HepG2 (cell line): ENCODE measurements around the gene POLR1G. TPM values are rescaled to one million over a fixed set of nuclear protein-coding genes. Genes with fewer than 3 reads are reported as not detected.
A peak's percentile ranks its signal among the peaks of the same experiment; 100 is the strongest.

Source experiments
- ATAC-seq: fragments of 200-7000 bp; cut with Tn5 transposase; 3 replicates; pipeline ENCODE4 v1.9.1; 2020; ENCODE audit warnings: mild to moderate bottlenecking, moderate library complexity
- BruUV-seq: library from RNA; stranded (reverse); fragments of 400-500 nt; replicated peaks from 2 replicates; lab custom pipeline; 2021; lab: Mats Ljungman, UMichigan
- CTCF ChIA-PET: fragments of 300-600 bp; formaldehyde crosslinking; extraction: SDS; loops from one replicate; lab custom pipeline; 2021; ENCODE audit warnings: low total read pairs, inconsistent platforms, low intra/inter-chr PET ratio; lab: Yijun Ruan, JAX
- POLR2A ChIA-PET: fragments of 350-600 bp; sonication (Branson Sonifier 250); formaldehyde crosslinking; loops from one replicate; lab custom pipeline; 2020; ENCODE audit warnings: antibody characterized with exemption, inconsistent platforms; lab: Yijun Ruan, JAX
- DNase-seq: peaks from one replicate; pipeline ENCODE4 v3.0.0-alpha.2; 2015; ENCODE audit warnings: low spot score
- FAIRE-seq: peaks from 3 replicates; lab custom pipeline; 2011; peaks lifted over from hg19 to GRCh38; lab: Jason Lieb, UNC
- H2AFZ ChIP-seq: one replicate; pipeline ENCODE4 v1.6.1; 2011; ENCODE audit warnings: low read length, inconsistent platforms
- H3K27ac ChIP-seq: fragments of 300-600 bp; 3 replicates; pipeline ENCODE4 v1.8.0; 2011; ENCODE audit warnings: mixed run types, mild to moderate bottlenecking, mixed read lengths, low read length, inconsistent platforms; ENCODE audit not compliant: insufficient read depth; ENCODE audit errors: extremely low read length
- H3K27me3 ChIP-seq, 2 experiments: fragments of 200-600 bp in 1 of 2; 2 replicates in 1 of 2; 3 replicates in 1 of 2; pipeline versions ENCODE4 v1.6.0 to v1.8.0; 2011; ENCODE audit warnings: low read length in 2 of 2, mild to moderate bottlenecking in 2 of 2, moderate library complexity in 2 of 2, inconsistent platforms in 1 of 2; ENCODE audit not compliant: insufficient read depth in 2 of 2, control insufficient read depth in 1 of 2
- H3K36me3 ChIP-seq, 2 experiments: fragments of 200-600 bp in 1 of 2; replicated peaks in 1 of 2; 2 replicates in 1 of 2; 3 replicates in 1 of 2; pipeline versions ENCODE4 v1.5.1 to v1.8.0; 2011; ENCODE audit warnings: low read length in 2 of 2, inconsistent platforms in 1 of 2; ENCODE audit not compliant: insufficient read depth in 2 of 2, control insufficient read depth in 1 of 2
- H3K4me1 ChIP-seq: 2 replicates; pipeline ENCODE4 v1.5.1; 2012; ENCODE audit warnings: low read length, inconsistent platforms; ENCODE audit not compliant: insufficient read depth
- H3K4me2 ChIP-seq: 2 replicates; pipeline ENCODE4 v1.6.0; 2011; ENCODE audit warnings: low read depth, low read length, inconsistent platforms
- H3K4me3 ChIP-seq, 3 experiments: fragments of 200-600 bp in 1 of 3; sonication (generic), shearing (Covaris generic) in 1 of 3; replicated peaks in 1 of 3; 2 replicates each; pipeline ENCODE4 v1.5.1; 2011 to 2016; ENCODE audit warnings: low read length in 3 of 3, inconsistent platforms in 2 of 3, low read depth in 2 of 3, mild to moderate bottlenecking in 2 of 3, control low read depth in 1 of 3, mixed read lengths in 1 of 3; ENCODE audit not compliant: insufficient read depth in 1 of 3
- H3K79me2 ChIP-seq: one replicate; pipeline ENCODE4 v1.6.1; 2011; ENCODE audit warnings: low read length, inconsistent platforms; ENCODE audit not compliant: insufficient read depth
- H3K9ac ChIP-seq: 2 replicates; pipeline ENCODE4 v1.6.0; 2011; ENCODE audit warnings: mild to moderate bottlenecking, low read depth, low read length, inconsistent platforms; ENCODE audit not compliant: insufficient read depth
- H3K9me3 ChIP-seq: 2 replicates; pipeline ENCODE4 v1.5.1; 2012; ENCODE audit warnings: mild to moderate bottlenecking, low read length
- H4K20me1 ChIP-seq: 2 replicates; pipeline ENCODE4 v1.6.0; 2011; ENCODE audit warnings: inconsistent platforms, mild to moderate bottlenecking, low read length, moderate library complexity; ENCODE audit not compliant: insufficient read depth
- BATF2 ChIP-seq: sonication (generic); formaldehyde crosslinking; IDR thresholded peaks from 2 replicates; pipeline ENCODE4 v1.8.0; 2022; ENCODE audit warnings: mild to moderate bottlenecking, missing genetic modification reagents, moderate library complexity
- DR1 ChIP-seq: sonication (generic); formaldehyde crosslinking; IDR thresholded peaks from 2 replicates; pipeline ENCODE4 v1.8.0; 2021; ENCODE audit warnings: mild to moderate bottlenecking, missing genetic modification reagents, inconsistent platforms
- EP300 ChIP-seq, 3 experiments: sonication (generic) in 1 of 3; formaldehyde crosslinking in 1 of 3; IDR thresholded peaks; 2 replicates each; pipeline versions ENCODE4 v1.5.1 to v1.6.1; 2011 to 2020; ENCODE audit warnings: low read depth in 2 of 3, low read length in 2 of 3, borderline replicate concordance in 1 of 3, improper control_type of control experiment in 1 of 3, mild to moderate bottlenecking in 1 of 3, missing genetic modification reagents in 1 of 3, moderate library complexity in 1 of 3
- ERF ChIP-seq: IDR thresholded peaks from 2 replicates; pipeline ENCODE4 v1.6.1; 2018; ENCODE audit warnings: missing biosample characterization, missing genetic modification reagents
- FOXJ3 ChIP-seq: sonication (generic); formaldehyde crosslinking; IDR thresholded peaks from 2 replicates; pipeline ENCODE4 v1.4.0; 2020; ENCODE audit warnings: missing genetic modification reagents, mild to moderate bottlenecking, borderline replicate concordance
- FUBP1 ChIP-seq: sonication (generic); formaldehyde crosslinking; IDR thresholded peaks from 2 replicates; pipeline ENCODE4 v1.5.1; 2020; ENCODE audit warnings: missing genetic modification reagents, mild to moderate bottlenecking, borderline replicate concordance
- HDAC2 ChIP-seq: sonication (generic); formaldehyde crosslinking; IDR thresholded peaks from 2 replicates; pipeline ENCODE4 v1.4.0; 2020; ENCODE audit warnings: missing genetic modification reagents
- MTA1 ChIP-seq: sonication (generic); formaldehyde crosslinking; IDR thresholded peaks from 2 replicates; pipeline ENCODE4 v1.4.0; 2020; ENCODE audit warnings: missing genetic modification reagents, mild to moderate bottlenecking, borderline replicate concordance
- RXRB ChIP-seq: IDR thresholded peaks from 2 replicates; pipeline ENCODE4 v1.6.1; 2016; ENCODE audit warnings: borderline replicate concordance, missing genetic modification reagents, missing compliant biosample characterization
- SPEN ChIP-seq: sonication (generic); formaldehyde crosslinking; IDR thresholded peaks from 2 replicates; pipeline ENCODE4 v1.5.1; 2020; ENCODE audit warnings: low read depth, mild to moderate bottlenecking, missing genetic modification reagents
- TARDBP ChIP-seq: sonication (generic); formaldehyde crosslinking; IDR thresholded peaks from 2 replicates; pipeline ENCODE4 v1.8.0; 2022; ENCODE audit warnings: mild to moderate bottlenecking, missing genetic modification reagents
- TFDP1 ChIP-seq: IDR thresholded peaks from 2 replicates; pipeline ENCODE4 v1.6.1; 2016; ENCODE audit warnings: missing compliant biosample characterization, missing genetic modification reagents, borderline replicate concordance
- ZC3H4 ChIP-seq: sonication (generic); formaldehyde crosslinking; IDR thresholded peaks from 2 replicates; pipeline ENCODE4 v1.4.0; 2020; ENCODE audit warnings: missing genetic modification reagents, borderline replicate concordance
- ZNF274 ChIP-seq: sonication (generic); formaldehyde crosslinking; IDR thresholded peaks from 2 replicates; pipeline ENCODE4 v1.5.1; 2020; ENCODE audit warnings: mild to moderate bottlenecking, missing genetic modification reagents
- ZNF547 ChIP-seq: sonication (generic); formaldehyde crosslinking; IDR thresholded peaks from 2 replicates; pipeline ENCODE4 v1.5.1; 2020; ENCODE audit warnings: mild to moderate bottlenecking, missing genetic modification reagents
- WGBS: methylation state at CpG from one replicate; pipeline ENCODE4 v1.1.6; 2017; ENCODE audit warnings: low lambda C conversion rate; 5-methylcytosine and 5-hydroxymethylcytosine counted together
- in situ Hi-C: cut with HindIII; loops from 2 replicates; pipeline ENCODE4 v1.10.0; 2017; ENCODE audit warnings: low pct_unique_long_range_greater_than_20kb; ENCODE audit not compliant: extremely low pct_ligation_motif_present
- intact Hi-C: fragments of 100-400 bp; cut with micrococcal nuclease; formaldehyde crosslinking; loops from one replicate; pipeline ENCODE4 v1.10.0; 2022; ENCODE audit not compliant: unreplicated experiment
- polyA plus RNA-seq, 8 experiments: library from polyadenylated mRNA; depleted of rRNA in 3 of 8; stranded (reverse) in 7 of 8; unstranded in 1 of 8; fragments of >200 nt; fragmentation: Illumina TruSeq in 4 of 8; extraction: Trizol in 4 of 8; gene quantifications; 2 replicates each; pipeline versions ENCODE4 v1.2.1 to v1.2.3, GENCODE V29; 2011 to 2016; ENCODE audit warnings: low read depth in 4 of 8, missing spikeins in 1 of 8, mixed read lengths in 1 of 8; ENCODE audit not compliant: insufficient read depth in 1 of 8
- total RNA-seq, 5 experiments: library from RNA; depleted of rRNA; stranded (reverse); fragments of >200 nt; fragmentation: Illumina TruSeq; extraction: Trizol; gene quantifications; 2 replicates each; pipeline ENCODE4 v1.2.3, GENCODE V29; 2016; ENCODE audit warnings: low read depth in 1 of 5
- TF ChIP-seq, protein P1 (sequence below): sonication (generic); formaldehyde crosslinking; IDR thresholded peaks from 2 replicates; pipeline ENCODE4 v1.4.0; 2020; ENCODE audit warnings: mild to moderate bottlenecking, missing genetic modification reagents
- TF ChIP-seq, protein P2 (sequence below): IDR thresholded peaks from 2 replicates; pipeline ENCODE4 v1.6.1; 2016; ENCODE audit warnings: low read depth, borderline replicate concordance

The POLR1G gene
- total and polyA plus RNA-seq, 2 of the 13 experiments (the other 11 are each of a cell fraction or from before 2014, with no cell fraction given): 3.5 to 20.8 TPM

DNA sequence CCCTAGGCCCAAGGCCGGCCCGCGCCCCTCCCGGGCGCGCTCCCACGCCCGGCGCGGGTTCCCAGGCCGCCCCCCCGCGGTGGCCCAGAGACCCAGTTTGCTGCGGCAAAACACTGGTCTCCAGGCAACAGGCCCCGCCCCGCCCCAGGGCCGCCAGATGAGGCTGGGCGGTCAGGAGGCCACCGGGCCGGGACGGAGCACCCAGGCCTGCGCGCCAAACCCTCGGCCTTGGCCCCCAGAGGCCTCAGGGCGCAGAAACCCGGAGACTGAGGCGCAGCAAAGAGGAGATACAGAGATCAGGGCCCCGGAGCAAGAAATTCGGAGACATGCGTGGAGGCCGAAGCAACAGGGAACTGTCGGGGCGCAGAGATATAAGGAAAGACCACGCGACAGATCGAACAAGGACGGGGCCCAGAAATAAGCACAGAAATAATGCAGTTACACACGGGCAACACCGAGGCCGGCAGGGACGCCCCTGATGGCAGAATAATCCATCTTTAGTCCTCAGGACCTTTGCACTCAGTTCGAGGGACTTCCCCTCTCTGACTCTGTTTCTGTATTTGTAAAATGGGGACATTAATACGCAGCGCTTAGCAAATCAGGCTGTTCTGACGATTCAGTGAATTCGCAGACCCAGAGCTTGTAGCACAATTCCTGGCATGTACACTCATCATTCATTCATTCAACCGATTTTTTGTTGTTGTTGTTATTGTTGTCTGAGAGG is 38.0 kb downstream of the POLR1G start:
- no peak overlapping the region for H2AFZ ChIP-seq
- POLR2A ChIA-PET: interaction anchor here (0.5 to 1.7 kb wide), 2 partner anchors 11 to 18 kb away, joined by 3 to 5 read pairs; no protein-coding TSS in a partner anchor
- peak overlapping the region; percentile 89 for H3K27ac ChIP-seq
- in situ Hi-C loops (loop anchor here (5.0 kb wide), 1 partner anchor 33 kb away; no protein-coding TSS in a partner anchor), intact Hi-C loops (no loop called here)
- H3K79me2 ChIP-seq: no peaks in the 10 kb centered on the region
- 7% methylated on average over 40 of the region's 47 CpGs for WGBS
- CTCF ChIA-PET: no interaction called here
- no peaks in the 10 kb centered on the region for H3K36me3 ChIP-seq
- DNase-seq (peak; percentile 80), ATAC-seq (peak; percentile 77), FAIRE-seq (no peak)
- no TSS peak for BruUV-seq
- H3K9ac ChIP-seq: peak overlapping the region; percentile 90
- peak overlapping the region; percentile 54 to 78 (median 60) for H3K4me3 ChIP-seq
- no peaks in the 10 kb centered on the region for H3K27me3 ChIP-seq
- peak overlapping the region; percentile 100 for H3K4me2 ChIP-seq
- no peaks in the 10 kb centered on the region for H3K9me3 ChIP-seq
- H4K20me1 ChIP-seq: no peaks in the 10 kb centered on the region
- H3K4me1 ChIP-seq: peaks cover 77% of the 10 kb centered on the region
- TF ChIP-seq TARDBP (CRISPR knock-in tag): peak; percentile 63; the same call in 1 of the 2 replicates
- TF ChIP-seq ERF (CRISPR knock-in tag): peak; percentile 67
- peak; percentile 37; the same call in 1 of the 2 replicates for TF ChIP-seq ZNF547 (CRISPR knock-in tag)
- TF ChIP-seq ZC3H4 (CRISPR knock-in tag): no peak
- 0 out of 4 replicates have a peak, but pooled peaks have one; percentile 5 to 26 for TF ChIP-seq EP300 (IDR thresholded peaks at IDR 0.05; ENCODE audit: low read depth in 2 of 2, low read length in 2 of 2)
- TF ChIP-seq EP300 (CRISPR knock-in tag; IDR thresholded peaks at IDR 0.05; ENCODE audit: borderline replicate concordance): no peak
- peak; percentile 66; the same call in 1 of the 2 replicates for TF ChIP-seq TFDP1 (CRISPR knock-in tag)
- peak; percentile 50; the same call in 1 of the 2 replicates for TF ChIP-seq RXRB (CRISPR knock-in tag)
- TF ChIP-seq, protein P1, sequence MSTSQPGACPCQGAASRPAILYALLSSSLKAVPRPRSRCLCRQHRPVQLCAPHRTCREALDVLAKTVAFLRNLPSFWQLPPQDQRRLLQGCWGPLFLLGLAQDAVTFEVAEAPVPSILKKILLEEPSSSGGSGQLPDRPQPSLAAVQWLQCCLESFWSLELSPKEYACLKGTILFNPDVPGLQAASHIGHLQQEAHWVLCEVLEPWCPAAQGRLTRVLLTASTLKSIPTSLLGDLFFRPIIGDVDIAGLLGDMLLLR (CRISPR knock-in tag): no peak
- TF ChIP-seq HDAC2: 0 out of 2 replicates have a peak, but pooled peaks have one; percentile 29
- TF ChIP-seq SPEN: peak; percentile 71
- TF ChIP-seq BATF2 (CRISPR knock-in tag): no peak
- peak; percentile 60; the same call in 1 of the 2 replicates for TF ChIP-seq FOXJ3 (CRISPR knock-in tag)
- TF ChIP-seq, protein P2, sequence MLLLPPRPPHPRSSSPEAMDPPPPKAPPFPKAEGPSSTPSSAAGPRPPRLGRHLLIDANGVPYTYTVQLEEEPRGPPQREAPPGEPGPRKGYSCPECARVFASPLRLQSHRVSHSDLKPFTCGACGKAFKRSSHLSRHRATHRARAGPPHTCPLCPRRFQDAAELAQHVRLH (CRISPR knock-in tag): no peak
- 0 out of 2 replicates have a peak, but pooled peaks have one; percentile 60 for TF ChIP-seq MTA1 (CRISPR knock-in tag)
- peak; percentile 17; the same call in 1 of the 2 replicates for TF ChIP-seq ZNF274 (CRISPR knock-in tag)
- 0 out of 2 replicates have a peak, but pooled peaks have one; percentile 38 for TF ChIP-seq DR1 (CRISPR knock-in tag)
- TF ChIP-seq FUBP1: no peak
